PC-3 (cell line): ENCODE data around the gene CYP11A1.

Source experiments
- CTCF ChIP-seq: fragments of 300-600 bp; sonication (generic); conservative IDR thresholded peaks from 2 replicates; pipeline ENCODE4 v1.5.1; 2017; ENCODE audit warnings: antibody characterized with exemption, low read depth, mild to moderate bottlenecking, low read length
- EZH2 ChIP-seq: fragments of 300-600 bp; sonication (generic); IDR thresholded peaks from one replicate; pipeline ENCODE4 v1.6.1; 2017; ENCODE audit warnings: antibody characterized with exemption, mild to moderate bottlenecking, low read length; ENCODE audit not compliant: unreplicated experiment

GRCh38 chr15:74403991-74404563 lies 36.6 kb upstream of the CYP11A1 start:
- no peak for TF ChIP-seq CTCF
- TF ChIP-seq EZH2, result no peak
